Measurements from ENCODE around the gene TNIP2.

GRCh38 chr4:2733844-2734574, 22.1 kb downstream of the TNIP2 start:
- no peak for TF ChIP-seq POU6F1 (CRISPR knock-in tag; IDR thresholded peaks at IDR 0.05; ENCODE audit: borderline replicate concordance, low read depth)
- TF ChIP-seq PATZ1 (CRISPR knock-in tag; IDR thresholded peaks at IDR 0.05; ENCODE audit: borderline replicate concordance), result no peak
- no peak for TF ChIP-seq ZFP3 (CRISPR knock-in tag; IDR thresholded peaks at IDR 0.05)
- no peak for TF ChIP-seq TOX (CRISPR knock-in tag; IDR thresholded peaks at IDR 0.05; ENCODE audit: borderline replicate concordance)
- TF ChIP-seq, protein P1, sequence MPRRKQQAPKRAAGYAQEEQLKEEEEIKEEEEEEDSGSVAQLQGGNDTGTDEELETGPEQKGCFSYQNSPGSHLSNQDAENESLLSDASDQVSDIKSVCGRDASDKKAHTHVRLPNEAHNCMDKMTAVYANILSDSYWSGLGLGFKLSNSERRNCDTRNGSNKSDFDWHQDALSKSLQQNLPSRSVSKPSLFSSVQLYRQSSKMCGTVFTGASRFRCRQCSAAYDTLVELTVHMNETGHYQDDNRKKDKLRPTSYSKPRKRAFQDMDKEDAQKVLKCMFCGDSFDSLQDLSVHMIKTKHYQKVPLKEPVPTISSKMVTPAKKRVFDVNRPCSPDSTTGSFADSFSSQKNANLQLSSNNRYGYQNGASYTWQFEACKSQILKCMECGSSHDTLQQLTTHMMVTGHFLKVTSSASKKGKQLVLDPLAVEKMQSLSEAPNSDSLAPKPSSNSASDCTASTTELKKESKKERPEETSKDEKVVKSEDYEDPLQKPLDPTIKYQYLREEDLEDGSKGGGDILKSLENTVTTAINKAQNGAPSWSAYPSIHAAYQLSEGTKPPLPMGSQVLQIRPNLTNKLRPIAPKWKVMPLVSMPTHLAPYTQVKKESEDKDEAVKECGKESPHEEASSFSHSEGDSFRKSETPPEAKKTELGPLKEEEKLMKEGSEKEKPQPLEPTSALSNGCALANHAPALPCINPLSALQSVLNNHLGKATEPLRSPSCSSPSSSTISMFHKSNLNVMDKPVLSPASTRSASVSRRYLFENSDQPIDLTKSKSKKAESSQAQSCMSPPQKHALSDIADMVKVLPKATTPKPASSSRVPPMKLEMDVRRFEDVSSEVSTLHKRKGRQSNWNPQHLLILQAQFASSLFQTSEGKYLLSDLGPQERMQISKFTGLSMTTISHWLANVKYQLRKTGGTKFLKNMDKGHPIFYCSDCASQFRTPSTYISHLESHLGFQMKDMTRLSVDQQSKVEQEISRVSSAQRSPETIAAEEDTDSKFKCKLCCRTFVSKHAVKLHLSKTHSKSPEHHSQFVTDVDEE (CRISPR knock-in tag; IDR thresholded peaks at IDR 0.05), result no peak
- TF ChIP-seq CSDC2 (CRISPR knock-in tag; IDR thresholded peaks at IDR 0.05), result no peak
- TF ChIP-seq GLIS3 (CRISPR knock-in tag; IDR thresholded peaks at IDR 0.05), result no peak
- no peak for TF ChIP-seq PPARA (CRISPR knock-in tag; IDR thresholded peaks at IDR 0.05; ENCODE audit: borderline replicate concordance)

Data from SK-N-SH treated with all-trans-retinoic acid at 6 μM for 48 hours (cell line).